ENCODE data around the gene DNASE1L3.
A peak's percentile ranks its signal among the peaks of the same experiment; 100 is the strongest.

DNA sequence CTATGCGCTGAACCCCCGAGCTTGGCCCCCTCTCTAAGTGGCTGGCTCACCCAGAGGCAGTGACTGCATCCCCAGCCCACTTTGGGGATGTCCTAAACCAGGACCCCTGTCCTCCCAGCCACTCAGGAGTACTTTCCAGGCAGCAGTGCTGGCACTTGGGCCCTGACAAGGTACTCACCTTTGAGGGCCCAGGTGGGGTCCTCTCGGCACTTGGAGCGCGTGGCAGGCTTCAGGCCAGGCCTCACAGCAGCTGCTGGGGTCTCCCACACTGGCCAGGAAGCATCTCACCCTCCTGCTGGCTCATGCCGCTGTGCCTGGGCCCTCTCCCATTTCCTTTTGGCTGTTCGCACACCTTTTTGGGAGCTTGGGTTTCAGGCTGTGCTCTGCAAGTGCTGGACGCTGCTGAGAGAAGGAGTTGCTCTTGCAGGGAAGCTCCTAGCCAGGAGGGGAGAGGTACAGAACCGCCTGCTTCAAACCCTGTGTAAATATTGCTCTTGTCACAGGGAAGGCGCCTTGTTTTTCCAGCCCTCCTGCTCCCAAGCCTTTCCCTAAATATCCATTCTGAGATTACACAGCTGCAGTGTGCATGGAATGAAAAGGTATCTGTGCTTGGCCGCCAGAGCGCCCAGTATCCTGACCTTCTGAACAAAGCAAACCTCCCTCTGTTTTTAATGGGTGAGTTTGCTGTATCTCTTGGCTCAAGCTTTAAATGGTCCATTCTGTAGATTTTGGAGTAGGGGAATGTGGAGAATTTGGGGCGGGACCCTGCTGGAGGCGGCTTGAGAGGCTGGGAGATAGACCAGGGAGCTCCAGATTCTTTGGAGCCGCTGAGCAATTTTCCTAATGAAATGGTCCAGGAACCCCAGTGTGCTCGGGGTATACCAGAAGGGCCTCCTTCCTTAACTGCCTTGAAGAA is 45.6 kb downstream of the DNASE1L3 start:
- TF ChIP-seq GABPA (IDR thresholded peaks at IDR 0.05 in 1 of 2, conservative IDR thresholded peaks at IDR 0.05 in 1 of 2), result no peak
- TF ChIP-seq, protein P1, sequence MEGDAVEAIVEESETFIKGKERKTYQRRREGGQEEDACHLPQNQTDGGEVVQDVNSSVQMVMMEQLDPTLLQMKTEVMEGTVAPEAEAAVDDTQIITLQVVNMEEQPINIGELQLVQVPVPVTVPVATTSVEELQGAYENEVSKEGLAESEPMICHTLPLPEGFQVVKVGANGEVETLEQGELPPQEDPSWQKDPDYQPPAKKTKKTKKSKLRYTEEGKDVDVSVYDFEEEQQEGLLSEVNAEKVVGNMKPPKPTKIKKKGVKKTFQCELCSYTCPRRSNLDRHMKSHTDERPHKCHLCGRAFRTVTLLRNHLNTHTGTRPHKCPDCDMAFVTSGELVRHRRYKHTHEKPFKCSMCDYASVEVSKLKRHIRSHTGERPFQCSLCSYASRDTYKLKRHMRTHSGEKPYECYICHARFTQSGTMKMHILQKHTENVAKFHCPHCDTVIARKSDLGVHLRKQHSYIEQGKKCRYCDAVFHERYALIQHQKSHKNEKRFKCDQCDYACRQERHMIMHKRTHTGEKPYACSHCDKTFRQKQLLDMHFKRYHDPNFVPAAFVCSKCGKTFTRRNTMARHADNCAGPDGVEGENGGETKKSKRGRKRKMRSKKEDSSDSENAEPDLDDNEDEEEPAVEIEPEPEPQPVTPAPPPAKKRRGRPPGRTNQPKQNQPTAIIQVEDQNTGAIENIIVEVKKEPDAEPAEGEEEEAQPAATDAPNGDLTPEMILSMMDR (IDR thresholded peaks at IDR 0.05; ENCODE audit: low read depth, low read length, missing input control), result no peak
- TF ChIP-seq, protein P2, sequence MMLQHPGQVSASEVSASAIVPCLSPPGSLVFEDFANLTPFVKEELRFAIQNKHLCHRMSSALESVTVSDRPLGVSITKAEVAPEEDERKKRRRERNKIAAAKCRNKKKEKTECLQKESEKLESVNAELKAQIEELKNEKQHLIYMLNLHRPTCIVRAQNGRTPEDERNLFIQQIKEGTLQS (IDR thresholded peaks at IDR 0.05), result no peak
- TF ChIP-seq, protein P3, sequence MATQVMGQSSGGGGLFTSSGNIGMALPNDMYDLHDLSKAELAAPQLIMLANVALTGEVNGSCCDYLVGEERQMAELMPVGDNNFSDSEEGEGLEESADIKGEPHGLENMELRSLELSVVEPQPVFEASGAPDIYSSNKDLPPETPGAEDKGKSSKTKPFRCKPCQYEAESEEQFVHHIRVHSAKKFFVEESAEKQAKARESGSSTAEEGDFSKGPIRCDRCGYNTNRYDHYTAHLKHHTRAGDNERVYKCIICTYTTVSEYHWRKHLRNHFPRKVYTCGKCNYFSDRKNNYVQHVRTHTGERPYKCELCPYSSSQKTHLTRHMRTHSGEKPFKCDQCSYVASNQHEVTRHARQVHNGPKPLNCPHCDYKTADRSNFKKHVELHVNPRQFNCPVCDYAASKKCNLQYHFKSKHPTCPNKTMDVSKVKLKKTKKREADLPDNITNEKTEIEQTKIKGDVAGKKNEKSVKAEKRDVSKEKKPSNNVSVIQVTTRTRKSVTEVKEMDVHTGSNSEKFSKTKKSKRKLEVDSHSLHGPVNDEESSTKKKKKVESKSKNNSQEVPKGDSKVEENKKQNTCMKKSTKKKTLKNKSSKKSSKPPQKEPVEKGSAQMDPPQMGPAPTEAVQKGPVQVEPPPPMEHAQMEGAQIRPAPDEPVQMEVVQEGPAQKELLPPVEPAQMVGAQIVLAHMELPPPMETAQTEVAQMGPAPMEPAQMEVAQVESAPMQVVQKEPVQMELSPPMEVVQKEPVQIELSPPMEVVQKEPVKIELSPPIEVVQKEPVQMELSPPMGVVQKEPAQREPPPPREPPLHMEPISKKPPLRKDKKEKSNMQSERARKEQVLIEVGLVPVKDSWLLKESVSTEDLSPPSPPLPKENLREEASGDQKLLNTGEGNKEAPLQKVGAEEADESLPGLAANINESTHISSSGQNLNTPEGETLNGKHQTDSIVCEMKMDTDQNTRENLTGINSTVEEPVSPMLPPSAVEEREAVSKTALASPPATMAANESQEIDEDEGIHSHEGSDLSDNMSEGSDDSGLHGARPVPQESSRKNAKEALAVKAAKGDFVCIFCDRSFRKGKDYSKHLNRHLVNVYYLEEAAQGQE (IDR thresholded peaks at IDR 0.05), result peak; percentile 41
- TF ChIP-seq, protein P4, sequence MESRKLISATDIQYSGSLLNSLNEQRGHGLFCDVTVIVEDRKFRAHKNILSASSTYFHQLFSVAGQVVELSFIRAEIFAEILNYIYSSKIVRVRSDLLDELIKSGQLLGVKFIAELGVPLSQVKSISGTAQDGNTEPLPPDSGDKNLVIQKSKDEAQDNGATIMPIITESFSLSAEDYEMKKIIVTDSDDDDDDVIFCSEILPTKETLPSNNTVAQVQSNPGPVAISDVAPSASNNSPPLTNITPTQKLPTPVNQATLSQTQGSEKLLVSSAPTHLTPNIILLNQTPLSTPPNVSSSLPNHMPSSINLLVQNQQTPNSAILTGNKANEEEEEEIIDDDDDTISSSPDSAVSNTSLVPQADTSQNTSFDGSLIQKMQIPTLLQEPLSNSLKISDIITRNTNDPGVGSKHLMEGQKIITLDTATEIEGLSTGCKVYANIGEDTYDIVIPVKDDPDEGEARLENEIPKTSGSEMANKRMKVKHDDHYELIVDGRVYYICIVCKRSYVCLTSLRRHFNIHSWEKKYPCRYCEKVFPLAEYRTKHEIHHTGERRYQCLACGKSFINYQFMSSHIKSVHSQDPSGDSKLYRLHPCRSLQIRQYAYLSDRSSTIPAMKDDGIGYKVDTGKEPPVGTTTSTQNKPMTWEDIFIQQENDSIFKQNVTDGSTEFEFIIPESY (IDR thresholded peaks at IDR 0.05), result no peak
- no peak for TF ChIP-seq TAF1 (conservative IDR thresholded peaks at IDR 0.05)
- TF ChIP-seq YY1 (IDR thresholded peaks at IDR 0.05), result no peak
- TF ChIP-seq RAD21 (IDR thresholded peaks at IDR 0.05), result no peak
- TF ChIP-seq, protein P5, sequence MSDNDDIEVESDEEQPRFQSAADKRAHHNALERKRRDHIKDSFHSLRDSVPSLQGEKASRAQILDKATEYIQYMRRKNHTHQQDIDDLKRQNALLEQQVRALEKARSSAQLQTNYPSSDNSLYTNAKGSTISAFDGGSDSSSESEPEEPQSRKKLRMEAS (IDR thresholded peaks at IDR 0.05), result no peak
- no peak for TF ChIP-seq FOXA2 (IDR thresholded peaks at IDR 0.05)
- no peak for TF ChIP-seq SP1 (IDR thresholded peaks at IDR 0.05)
